AG10803 (cell line): ENCODE measurements around the gene NFYC.

ENCODE experiments used
- DNase-seq: peaks from one replicate; pipeline ENCODE4 v3.0.0; 2010; ENCODE audit warnings: low read depth
- H3K4me3 ChIP-seq: 2 replicates; pipeline ENCODE4 v1.5.1; 2011; ENCODE audit warnings: mild to moderate bottlenecking, low read length, control low read depth
- TF ChIP-seq, protein P1 (sequence below): conservative IDR thresholded peaks from 2 replicates; pipeline ENCODE4 v1.5.1; 2011; ENCODE audit warnings: mild to moderate bottlenecking, low read length, control low read depth, inconsistent platforms

NFYC gene

DNA sequence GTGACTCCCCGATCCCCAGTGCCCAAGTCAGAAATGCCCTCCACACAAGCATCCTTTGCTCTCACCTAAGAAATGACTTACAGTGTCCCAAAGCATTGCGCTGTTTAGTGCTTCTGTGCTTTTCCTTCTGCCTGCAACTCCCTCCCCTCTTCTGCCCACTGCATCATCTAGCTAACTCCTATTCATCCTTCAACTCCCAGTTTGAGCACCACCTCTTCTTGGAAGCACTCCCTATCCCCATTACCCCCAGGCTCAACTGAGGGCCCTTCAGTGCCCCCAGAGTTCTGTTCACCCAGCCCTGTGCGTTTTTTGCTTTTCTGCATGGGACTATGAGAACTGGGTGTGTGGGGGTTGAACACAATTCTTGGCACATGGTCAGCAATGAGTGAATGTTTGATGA is 102.1 kb downstream of the NFYC start:
- H3K4me3 ChIP-seq, result no peak overlapping the region
- no peak for DNase-seq
- TF ChIP-seq, protein P1, sequence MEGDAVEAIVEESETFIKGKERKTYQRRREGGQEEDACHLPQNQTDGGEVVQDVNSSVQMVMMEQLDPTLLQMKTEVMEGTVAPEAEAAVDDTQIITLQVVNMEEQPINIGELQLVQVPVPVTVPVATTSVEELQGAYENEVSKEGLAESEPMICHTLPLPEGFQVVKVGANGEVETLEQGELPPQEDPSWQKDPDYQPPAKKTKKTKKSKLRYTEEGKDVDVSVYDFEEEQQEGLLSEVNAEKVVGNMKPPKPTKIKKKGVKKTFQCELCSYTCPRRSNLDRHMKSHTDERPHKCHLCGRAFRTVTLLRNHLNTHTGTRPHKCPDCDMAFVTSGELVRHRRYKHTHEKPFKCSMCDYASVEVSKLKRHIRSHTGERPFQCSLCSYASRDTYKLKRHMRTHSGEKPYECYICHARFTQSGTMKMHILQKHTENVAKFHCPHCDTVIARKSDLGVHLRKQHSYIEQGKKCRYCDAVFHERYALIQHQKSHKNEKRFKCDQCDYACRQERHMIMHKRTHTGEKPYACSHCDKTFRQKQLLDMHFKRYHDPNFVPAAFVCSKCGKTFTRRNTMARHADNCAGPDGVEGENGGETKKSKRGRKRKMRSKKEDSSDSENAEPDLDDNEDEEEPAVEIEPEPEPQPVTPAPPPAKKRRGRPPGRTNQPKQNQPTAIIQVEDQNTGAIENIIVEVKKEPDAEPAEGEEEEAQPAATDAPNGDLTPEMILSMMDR, result no peak

GRCh38 chr1:40794048-40794447 is 102.5 kb downstream of the NFYC start:
- TF ChIP-seq, protein P1, result no peak
- DNase-seq, result no peak
- no peak overlapping the region for H3K4me3 ChIP-seq

DNA sequence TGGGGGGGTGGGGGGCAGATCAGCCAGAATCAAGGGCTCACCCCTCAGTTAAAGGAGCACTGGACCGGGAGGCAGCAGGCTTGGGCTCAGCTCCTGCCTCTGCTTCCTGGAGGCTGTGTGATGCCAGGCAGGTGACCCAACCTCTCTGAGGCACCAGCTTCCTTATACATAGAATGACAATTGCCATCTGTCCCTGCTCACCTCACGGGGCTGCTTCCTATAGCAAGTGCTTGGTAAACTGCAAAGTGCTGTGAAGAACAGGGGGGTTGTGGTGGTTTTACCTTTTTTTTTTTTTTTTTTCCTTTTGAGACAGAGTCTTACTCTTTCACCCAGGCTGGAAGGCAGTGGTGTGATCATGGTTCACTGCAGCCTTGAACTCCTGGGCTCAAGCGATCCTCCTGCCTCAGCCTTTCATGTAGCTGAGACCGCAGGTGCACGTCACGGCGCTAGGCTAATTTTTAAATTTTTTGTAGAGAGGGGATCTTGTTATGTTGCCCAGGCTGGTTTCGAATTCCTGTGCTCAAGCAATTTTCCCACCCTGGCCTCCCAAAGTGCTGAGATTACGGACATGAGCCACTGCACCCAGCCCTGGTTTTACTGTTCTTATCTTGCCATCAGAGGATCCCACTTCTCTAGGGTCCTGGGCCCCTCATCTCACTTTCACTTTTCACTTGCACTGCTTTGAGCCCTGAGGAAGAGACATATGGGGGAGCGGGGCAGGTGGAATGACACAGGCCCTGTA is 103.6 kb downstream of the NFYC start:
- DNase-seq, result no peak
- TF ChIP-seq, protein P1, result no peak
- no peak overlapping the region for H3K4me3 ChIP-seq

GRCh38 chr1:40795811-40796586 is 104.5 kb downstream of the NFYC start:
- TF ChIP-seq, protein P1, result no peak
- H3K4me3 ChIP-seq, result no peak overlapping the region
- DNase-seq, result no peak

DNA sequence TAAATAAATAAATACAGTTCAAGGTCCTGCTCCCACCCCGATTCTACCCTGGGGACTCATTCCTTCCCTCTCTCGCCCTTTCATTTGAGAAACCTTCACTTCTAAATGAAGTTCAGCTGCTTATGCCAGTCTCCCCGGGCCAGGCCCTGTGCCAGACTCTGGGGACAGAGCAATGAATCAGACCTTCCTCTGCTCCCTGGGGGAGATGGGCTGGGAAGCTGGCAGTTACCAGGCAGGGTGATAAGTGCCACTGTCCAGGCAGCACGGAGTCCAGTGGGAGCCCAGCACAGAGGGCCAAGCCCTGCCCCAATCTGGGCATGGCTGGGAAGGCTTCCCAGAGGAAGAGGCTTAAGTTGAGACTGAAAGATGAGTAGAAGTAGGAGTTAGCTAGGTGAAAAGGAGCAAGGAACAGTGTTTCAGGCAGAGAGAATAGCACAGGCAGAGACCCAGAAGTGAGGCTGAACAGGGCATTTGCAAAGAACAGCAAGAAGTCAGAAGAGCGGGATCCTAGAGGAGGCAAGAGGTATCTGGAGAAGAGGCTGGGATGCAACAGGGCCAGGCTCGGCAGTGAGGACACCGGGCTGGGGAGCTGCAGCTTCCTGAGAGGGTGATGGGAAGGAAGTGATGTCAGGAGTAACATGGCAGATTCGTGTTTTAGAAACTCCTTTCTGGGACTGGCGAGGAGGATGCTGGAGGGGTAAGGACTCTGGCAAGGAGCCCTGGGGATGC is 105.6 kb downstream of the NFYC start:
- TF ChIP-seq, protein P1, result no peak
- DNase-seq, result peak; percentile 15
- no peak overlapping the region for H3K4me3 ChIP-seq

- DNase-seq, result no peak
- TF ChIP-seq, protein P1, result no peak
- no peak overlapping the region for H3K4me3 ChIP-seq
Measured at GRCh38 chr1:40797668-40798010, 106.1 kb downstream of the NFYC start.
